H1 (cell line): Measurements from ENCODE around the gene IL12RB2. TPM values are rescaled to one million over a fixed set of nuclear protein-coding genes. Genes with fewer than 3 reads are reported as not detected.

Experiments used
- CTBP2 ChIP-seq: IDR thresholded peaks from 2 replicates; pipeline ENCODE4 v1.7.0; 2011; ENCODE audit warnings: borderline replicate concordance, mild to moderate bottlenecking, moderate library complexity, mixed read lengths, low read length; ENCODE audit not compliant: insufficient read depth, insufficient read length
- EZH2 ChIP-seq: fragments of 200-600 bp; sonication (generic); IDR thresholded peaks from 2 replicates; pipeline ENCODE4 v1.7.1; 2012; ENCODE audit warnings: low read depth, mild to moderate bottlenecking, moderate library complexity, low read length, inconsistent platforms; ENCODE audit not compliant: severe bottlenecking
- KDM1A ChIP-seq: fragments of 200-600, 300-600 bp; sonication (generic); IDR thresholded peaks from 2 replicates; pipeline ENCODE4 v1.7.1; 2016; ENCODE audit warnings: mild to moderate bottlenecking, low read length, borderline replicate concordance
- KDM5A ChIP-seq: fragments of 200-600 bp; IDR thresholded peaks from 2 replicates; pipeline ENCODE4 v1.7.1; 2012; ENCODE audit warnings: mild to moderate bottlenecking, low read length, inconsistent platforms, mixed read lengths
- NANOG ChIP-seq: IDR thresholded peaks from 2 replicates; pipeline ENCODE4 v1.6.1; 2011; ENCODE audit warnings: low read length, low read depth, mild to moderate bottlenecking, inconsistent platforms; ENCODE audit not compliant: insufficient read depth, poor library complexity, severe bottlenecking
- SIX5 ChIP-seq: IDR thresholded peaks from 2 replicates; pipeline ENCODE4 v1.6.1; 2011; ENCODE audit warnings: mild to moderate bottlenecking, low read depth, low read length
- SP1 ChIP-seq: IDR thresholded peaks from 2 replicates; pipeline ENCODE4 v1.6.1; 2011; ENCODE audit warnings: low read depth, low read length
- SP4 ChIP-seq: IDR thresholded peaks from 2 replicates; pipeline ENCODE4 v1.6.1; 2012; ENCODE audit warnings: low read length, inconsistent platforms
- SRF ChIP-seq: IDR thresholded peaks from 2 replicates; pipeline ENCODE4 v1.6.1; 2011; ENCODE audit warnings: mild to moderate bottlenecking, low read depth, low read length, moderate library complexity
- TAF1 ChIP-seq: IDR thresholded peaks from 2 replicates; pipeline ENCODE4 v1.6.1; 2011; ENCODE audit warnings: mild to moderate bottlenecking, low read depth, low read length
- TAF7 ChIP-seq: optimal IDR thresholded peaks from 2 replicates; pipeline ENCODE3; 2011; ENCODE audit warnings: low read depth, mild to moderate bottlenecking, inconsistent platforms, low read length, moderate library complexity, borderline replicate concordance
- TBP ChIP-seq: IDR thresholded peaks from 2 replicates; pipeline ENCODE4 v1.6.1; 2011; ENCODE audit warnings: low read depth, low read length, improper control_type of control experiment
- polyA plus RNA-seq, 7 experiments: library from polyadenylated mRNA; depleted of rRNA in 3 of 7; stranded (reverse) in 5 of 7; unstranded in 2 of 7; fragments of >200 nt in 5 of 7; fragments of 200-250 nt in 2 of 7; gene quantifications; 1 replicate in 5 of 7; 2 replicates in 1 of 7; 4 replicates in 1 of 7; pipeline versions ENCODE4 v1.2.1 to v1.2.3, GENCODE V29; 2011 to 2013; ENCODE audit warnings: missing spikeins in 2 of 7, mixed read lengths in 2 of 7
- total RNA-seq: library from RNA; stranded (reverse); fragmentation: NEBNext Ultra II Directional; extraction: Animal tissue kit (Norgen Biotek cat#: 25700); gene quantifications from 2 replicates; pipeline ENCODE4 v1.2.1, GENCODE V29; 2021

The IL12RB2 gene
- total and polyA plus RNA-seq, 2 of the 8 experiments (the other 6 are each of a cell fraction or from before 2014, with no cell fraction given) = 1.4 TPM

- TF ChIP-seq KDM5A (no peak), NANOG (no peak), KDM1A (no peak), TAF1 (no peak), CTBP2 (no peak), TAF7 (no peak), SRF (no peak), SIX5 (no peak), SP1 (no peak), TBP (no peak), SP4 (no peak), EZH2 (no peak)
These were observed 20.3 kb downstream of the IL12RB2 start (continued) for GRCh38 chr1:67327864-67328466.
